Coronary artery (tissue), 2 donors: ENCODE measurements around the gene DGCR2.

Experiments
- DNase-seq: peaks from one replicate; pipeline ENCODE4 v3.0.0-alpha.2; 2017; ENCODE audit warnings: low spot score
- H3K27ac ChIP-seq, 2 donors: fragments of 200-600 bp; sonication (generic); one replicate each; pipeline ENCODE4 v1.5.1; 2016 to 2019
- H3K4me3 ChIP-seq: fragments of 200-600 bp; sonication (generic); 2 replicates; pipeline ENCODE4 v1.5.1; 2016; ENCODE audit warnings: mild to moderate bottlenecking, moderate library complexity
- TF ChIP-seq, protein P1 (sequence below): fragments of 200-600 bp; sonication (generic); IDR thresholded peaks from one replicate; pipeline ENCODE4 v1.5.1; 2019; ENCODE audit warnings: antibody characterized with exemption

The DGCR2 gene

DNA sequence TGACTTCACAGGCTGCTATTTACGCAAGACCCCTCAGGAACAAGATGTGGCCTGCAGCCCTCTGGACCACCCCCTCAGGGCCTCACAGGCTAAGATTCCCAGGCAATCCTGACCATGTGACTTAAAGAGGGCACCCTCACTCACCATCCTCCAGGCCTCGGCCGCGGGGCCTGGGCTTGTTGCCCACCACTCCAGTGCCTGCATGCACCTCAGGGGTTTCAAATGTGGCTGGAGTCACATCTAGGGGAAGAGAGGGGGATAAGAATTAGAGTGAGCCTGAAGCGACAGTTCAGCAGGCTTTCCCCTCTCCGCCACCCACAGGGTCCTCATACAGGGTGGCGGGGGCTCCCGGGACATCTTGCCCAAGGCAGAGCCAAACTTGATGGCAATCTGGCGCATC lies 20.2 kb upstream of the DGCR2 start:
- H3K27ac ChIP-seq, result no peak overlapping the region
- DNase-seq, result no peak
- TF ChIP-seq, protein P1, sequence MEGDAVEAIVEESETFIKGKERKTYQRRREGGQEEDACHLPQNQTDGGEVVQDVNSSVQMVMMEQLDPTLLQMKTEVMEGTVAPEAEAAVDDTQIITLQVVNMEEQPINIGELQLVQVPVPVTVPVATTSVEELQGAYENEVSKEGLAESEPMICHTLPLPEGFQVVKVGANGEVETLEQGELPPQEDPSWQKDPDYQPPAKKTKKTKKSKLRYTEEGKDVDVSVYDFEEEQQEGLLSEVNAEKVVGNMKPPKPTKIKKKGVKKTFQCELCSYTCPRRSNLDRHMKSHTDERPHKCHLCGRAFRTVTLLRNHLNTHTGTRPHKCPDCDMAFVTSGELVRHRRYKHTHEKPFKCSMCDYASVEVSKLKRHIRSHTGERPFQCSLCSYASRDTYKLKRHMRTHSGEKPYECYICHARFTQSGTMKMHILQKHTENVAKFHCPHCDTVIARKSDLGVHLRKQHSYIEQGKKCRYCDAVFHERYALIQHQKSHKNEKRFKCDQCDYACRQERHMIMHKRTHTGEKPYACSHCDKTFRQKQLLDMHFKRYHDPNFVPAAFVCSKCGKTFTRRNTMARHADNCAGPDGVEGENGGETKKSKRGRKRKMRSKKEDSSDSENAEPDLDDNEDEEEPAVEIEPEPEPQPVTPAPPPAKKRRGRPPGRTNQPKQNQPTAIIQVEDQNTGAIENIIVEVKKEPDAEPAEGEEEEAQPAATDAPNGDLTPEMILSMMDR, result no peak
- no peak overlapping the region for H3K4me3 ChIP-seq

DNA sequence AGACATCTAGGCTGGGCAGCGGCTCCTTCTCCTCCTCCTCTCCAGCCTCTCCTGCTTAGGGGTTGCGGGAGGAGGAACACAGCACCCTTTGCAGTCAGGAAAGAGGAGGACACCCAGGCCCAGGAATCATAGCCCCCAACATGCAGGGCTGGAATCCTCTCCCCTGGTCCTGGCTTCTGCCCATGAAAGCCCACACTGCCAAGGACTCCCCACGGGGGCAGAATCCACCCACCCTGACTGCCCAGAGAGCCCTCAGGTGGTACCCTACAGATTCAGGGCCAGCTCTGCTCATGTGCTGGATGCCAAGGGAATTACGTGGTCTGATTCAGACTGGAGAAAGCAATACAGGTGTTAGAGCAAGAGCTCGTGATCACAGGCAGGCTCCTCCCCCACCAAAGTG lies 17.8 kb upstream of the DGCR2 start:
- no peak for DNase-seq
- Histone ChIP-seq H3K27ac (no peak overlapping the region), H3K4me3 (no peak overlapping the region)
- TF ChIP-seq, protein P1, result no peak

DNA sequence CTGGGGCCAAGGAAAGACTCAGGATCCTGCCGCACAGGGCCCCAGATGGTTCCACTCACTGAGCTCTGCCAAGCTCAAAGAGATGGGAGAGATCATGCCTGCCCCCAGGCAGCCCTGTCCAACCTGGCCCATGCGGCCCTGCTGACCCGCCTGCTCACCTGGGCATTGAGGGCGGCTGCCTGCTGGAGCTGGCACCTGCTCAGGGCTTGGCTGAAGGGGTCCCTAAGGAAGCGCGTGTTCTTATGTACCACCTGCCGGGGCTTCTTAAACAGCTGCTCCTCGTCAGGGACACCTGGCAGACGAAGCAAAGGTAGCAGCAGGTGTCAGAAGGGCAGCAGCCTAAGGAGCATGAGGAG lies 16.8 kb upstream of the DGCR2 start:
- DNase-seq, result no peak
- TF ChIP-seq, protein P1, result no peak
- Histone ChIP-seq H3K27ac (no peak overlapping the region), H3K4me3 (no peak overlapping the region)

DNA sequence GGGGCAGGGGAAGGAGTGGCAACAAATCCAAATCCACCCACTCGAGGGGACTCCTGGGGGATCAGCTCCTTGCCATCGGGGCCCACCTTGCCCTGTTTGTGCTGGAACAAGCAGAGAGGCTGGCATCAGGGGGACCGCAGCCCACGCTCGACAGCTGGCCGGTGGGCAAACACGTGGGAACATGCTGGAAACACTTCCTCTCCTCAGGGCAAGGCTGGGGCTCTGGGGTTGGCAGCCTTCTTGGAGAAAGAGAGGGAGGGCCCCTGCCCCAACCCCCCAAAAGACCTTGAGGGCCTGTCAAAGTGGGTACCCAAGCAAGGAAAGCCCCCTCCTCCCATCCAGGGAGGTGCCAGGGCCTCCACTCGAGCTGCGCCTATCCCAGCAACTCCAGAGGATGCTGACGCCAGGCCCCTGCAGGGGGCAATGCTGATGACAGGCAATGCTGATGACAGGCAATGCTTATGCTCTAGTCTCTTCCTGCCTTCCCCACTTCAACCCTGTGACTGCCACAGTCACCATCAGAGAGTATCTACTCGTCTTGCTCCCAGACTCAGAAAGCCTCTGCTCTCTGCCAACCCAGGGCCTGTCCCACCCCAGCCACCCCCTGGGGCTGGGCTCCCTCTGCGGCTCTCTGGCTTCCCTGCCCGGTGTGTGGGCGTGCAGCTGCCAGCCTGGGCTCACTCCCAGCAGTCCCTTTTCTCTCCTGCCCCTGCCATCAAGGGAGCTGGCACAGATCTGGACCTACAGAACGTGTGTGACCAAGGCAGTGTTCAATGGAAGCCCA lies 16.2 kb upstream of the DGCR2 start:
- TF ChIP-seq, protein P1, result no peak
- no peak for DNase-seq
- Histone ChIP-seq H3K4me3 (no peak overlapping the region), H3K27ac (no peak overlapping the region)

DNA sequence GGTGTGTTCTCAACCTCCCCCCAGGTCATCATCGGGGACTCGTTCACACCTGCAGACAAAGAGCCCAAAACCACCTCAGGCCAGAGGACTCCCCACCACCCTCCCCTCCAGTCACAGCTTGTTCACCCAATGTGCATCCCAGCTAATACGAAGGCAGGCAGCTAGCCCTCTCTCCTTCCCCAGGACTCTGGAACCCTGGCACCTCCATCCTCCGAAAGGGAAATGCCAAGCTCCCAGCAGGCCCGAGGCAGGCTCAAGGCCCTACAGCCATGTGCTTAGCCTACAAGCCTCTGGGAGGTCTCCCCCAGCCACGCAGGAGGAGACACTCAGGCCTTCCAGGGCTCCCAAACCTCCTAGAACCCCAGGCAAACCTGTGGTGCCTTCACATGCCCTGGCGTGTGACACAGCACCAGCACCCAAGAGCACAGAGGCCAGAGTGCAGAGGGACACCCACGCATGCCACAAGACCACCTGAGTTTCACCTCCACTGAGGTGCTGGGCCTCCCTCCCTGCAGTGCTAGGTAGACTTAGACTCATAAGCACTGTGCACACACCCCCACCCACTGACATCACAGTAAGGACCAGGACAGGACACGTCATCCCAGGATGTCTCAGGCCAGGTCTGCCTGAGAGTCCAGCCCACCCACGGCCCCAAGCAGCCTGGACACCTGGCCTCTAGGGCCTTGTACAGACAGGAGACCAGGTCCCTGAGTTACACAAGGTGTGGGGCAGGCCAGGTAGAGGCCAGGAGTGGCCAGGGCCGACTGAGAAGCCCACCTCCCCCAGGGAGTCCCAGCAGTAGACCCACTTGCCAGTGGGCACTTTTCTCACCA lies 15.4 kb upstream of the DGCR2 start:
- DNase-seq, result no peak
- no peak overlapping the region for H3K4me3 ChIP-seq
- TF ChIP-seq, protein P1, result no peak

DNA sequence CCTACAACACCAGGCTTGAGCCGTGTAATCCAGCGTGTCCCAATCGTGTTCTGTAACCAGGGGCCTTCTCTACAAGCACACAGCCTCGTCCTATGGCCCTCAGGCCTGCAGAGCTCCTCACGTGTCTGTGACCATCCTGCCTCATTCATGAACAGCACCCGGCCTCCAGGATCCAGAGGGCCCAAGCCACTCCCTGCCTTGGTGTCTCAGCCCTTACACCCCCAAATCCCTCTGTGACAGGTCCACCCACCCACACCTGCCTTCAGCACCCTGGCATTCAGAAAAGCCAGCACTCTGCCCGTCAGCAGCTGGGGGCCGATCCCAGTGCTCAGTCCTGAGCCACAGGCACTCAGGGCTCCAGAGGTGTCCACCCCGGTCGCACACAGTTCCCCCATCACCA lies 14.7 kb upstream of the DGCR2 start:
- H3K4me3 ChIP-seq, result no peak overlapping the region
- H3K27ac ChIP-seq, result no peak overlapping the region
- DNase-seq, result no peak
- TF ChIP-seq, protein P1, result no peak

More for the DNA sequence above, 15.4 kb upstream of the DGCR2 start:
- H3K27ac ChIP-seq, result no peak overlapping the region
